ENCODE data around the gene GSDME.

GSDME gene

DNA sequence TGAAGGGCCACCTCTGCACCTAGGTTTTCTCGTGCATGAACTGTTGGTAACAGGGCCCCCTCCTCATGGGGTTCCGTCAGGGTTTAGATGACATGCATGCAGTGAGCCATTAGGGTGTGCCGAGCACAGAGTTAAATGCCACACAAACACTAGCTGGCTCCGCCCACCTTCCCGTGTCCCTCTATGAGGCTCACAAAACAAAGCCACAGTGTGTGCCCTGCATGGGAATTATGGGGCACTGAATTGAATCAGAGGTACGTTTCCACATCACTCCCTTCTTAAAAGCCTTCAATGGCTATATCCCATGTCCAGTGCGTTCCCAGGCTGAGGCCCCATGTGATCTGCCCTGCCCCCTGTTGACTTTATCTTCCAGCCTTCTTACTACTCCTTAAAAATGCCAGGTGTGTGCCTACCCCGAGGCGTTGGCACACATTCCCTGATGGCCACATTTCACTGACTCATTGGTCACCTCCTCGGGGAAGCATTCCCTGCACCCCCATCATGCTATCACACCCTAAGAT lies 35.7 kb downstream of the GSDME start:
- Histone ChIP-seq H2AFZ (ENCODE audit: low read depth) (no peak overlapping the region), H3K27ac (no peak overlapping the region), H4K20me1 (ENCODE audit: insufficient read depth) (no peaks in the 10 kb centered on the region), H3K9ac (no peak overlapping the region), H3K36me3 (ENCODE audit: insufficient read depth) (no peaks in the 10 kb centered on the region), H3K79me2 (ENCODE audit: insufficient read depth, low read depth) (no peaks in the 10 kb centered on the region), H3K4me2 (no peak overlapping the region), H3K4me3 (IDR thresholded peaks at IDR 0.05; ENCODE audit: insufficient read depth, low read depth, low read length) (no peak overlapping the region), H3K27me3 (ENCODE audit: insufficient read depth, low read depth) (no peaks in the 10 kb centered on the region), H3K4me1 (ENCODE audit: low read depth, poor library complexity, severe bottlenecking) (no peaks in the 10 kb centered on the region)
- TF ChIP-seq, protein P1, sequence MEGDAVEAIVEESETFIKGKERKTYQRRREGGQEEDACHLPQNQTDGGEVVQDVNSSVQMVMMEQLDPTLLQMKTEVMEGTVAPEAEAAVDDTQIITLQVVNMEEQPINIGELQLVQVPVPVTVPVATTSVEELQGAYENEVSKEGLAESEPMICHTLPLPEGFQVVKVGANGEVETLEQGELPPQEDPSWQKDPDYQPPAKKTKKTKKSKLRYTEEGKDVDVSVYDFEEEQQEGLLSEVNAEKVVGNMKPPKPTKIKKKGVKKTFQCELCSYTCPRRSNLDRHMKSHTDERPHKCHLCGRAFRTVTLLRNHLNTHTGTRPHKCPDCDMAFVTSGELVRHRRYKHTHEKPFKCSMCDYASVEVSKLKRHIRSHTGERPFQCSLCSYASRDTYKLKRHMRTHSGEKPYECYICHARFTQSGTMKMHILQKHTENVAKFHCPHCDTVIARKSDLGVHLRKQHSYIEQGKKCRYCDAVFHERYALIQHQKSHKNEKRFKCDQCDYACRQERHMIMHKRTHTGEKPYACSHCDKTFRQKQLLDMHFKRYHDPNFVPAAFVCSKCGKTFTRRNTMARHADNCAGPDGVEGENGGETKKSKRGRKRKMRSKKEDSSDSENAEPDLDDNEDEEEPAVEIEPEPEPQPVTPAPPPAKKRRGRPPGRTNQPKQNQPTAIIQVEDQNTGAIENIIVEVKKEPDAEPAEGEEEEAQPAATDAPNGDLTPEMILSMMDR (conservative IDR thresholded peaks at IDR 0.05; ENCODE audit: low read depth, low read length) = no peak

DNA sequence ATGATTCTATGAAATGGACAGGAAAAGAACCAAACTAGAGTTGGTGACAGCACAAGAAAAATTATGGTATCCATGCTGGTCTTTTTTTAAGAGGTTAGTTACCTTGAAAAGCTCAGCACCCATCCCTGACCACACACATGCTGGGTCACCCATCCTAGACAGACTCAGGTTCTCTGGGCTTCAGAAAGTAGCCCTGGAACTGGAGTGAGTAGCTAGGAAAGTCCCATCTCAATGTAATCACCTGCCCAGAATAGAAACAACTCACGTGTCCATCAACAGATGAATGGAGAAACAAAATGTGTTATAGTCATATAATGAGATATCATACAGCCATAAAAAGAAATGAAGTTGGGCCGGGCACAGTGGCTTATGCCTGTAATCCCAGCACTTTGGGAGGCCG lies 37.0 kb downstream of the GSDME start:
- Histone ChIP-seq H3K4me2 (no peak overlapping the region), H4K20me1 (ENCODE audit: insufficient read depth) (no peaks in the 10 kb centered on the region), H3K4me3 (IDR thresholded peaks at IDR 0.05; ENCODE audit: insufficient read depth, low read depth, low read length) (no peak overlapping the region), H3K79me2 (ENCODE audit: insufficient read depth, low read depth) (no peaks in the 10 kb centered on the region), H3K36me3 (ENCODE audit: insufficient read depth) (no peaks in the 10 kb centered on the region), H3K4me1 (ENCODE audit: low read depth, poor library complexity, severe bottlenecking) (no peaks in the 10 kb centered on the region), H3K27ac (no peak overlapping the region), H2AFZ (ENCODE audit: low read depth) (no peak overlapping the region), H3K27me3 (ENCODE audit: insufficient read depth, low read depth) (no peaks in the 10 kb centered on the region), H3K9ac (no peak overlapping the region)
- TF ChIP-seq, protein P1 (conservative IDR thresholded peaks at IDR 0.05; ENCODE audit: low read depth, low read length) = no peak

DNA sequence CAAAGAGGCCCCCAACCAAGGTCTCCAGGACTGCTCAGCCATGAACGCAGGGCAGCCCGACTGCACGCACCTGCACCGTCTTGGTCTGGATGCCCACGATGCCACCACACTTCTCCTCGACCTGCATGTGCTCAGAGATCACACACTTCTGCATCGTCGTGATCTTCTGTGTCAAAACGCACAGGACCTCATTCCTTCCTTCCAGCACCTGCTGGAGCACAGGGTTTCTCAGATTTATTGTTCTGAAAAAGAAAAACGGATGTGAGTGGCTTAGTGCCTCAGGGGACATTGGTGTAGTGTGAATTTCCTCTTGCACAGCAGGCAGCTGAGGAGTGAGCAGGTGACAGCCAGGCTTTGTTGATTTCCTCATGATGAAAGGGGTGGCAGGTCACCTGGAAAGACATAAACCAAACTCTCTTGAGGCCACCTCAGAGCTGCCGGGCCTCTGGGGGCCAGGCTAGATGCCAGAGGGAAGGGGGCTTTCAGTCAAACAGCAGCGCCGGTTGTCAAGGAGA lies 38.2 kb downstream of the GSDME start:
- no peaks in the 10 kb centered on the region for H3K27me3 ChIP-seq (ENCODE audit: insufficient read depth, low read depth)
- no peaks in the 10 kb centered on the region for H3K4me1 ChIP-seq (ENCODE audit: low read depth, poor library complexity, severe bottlenecking)

DNA sequence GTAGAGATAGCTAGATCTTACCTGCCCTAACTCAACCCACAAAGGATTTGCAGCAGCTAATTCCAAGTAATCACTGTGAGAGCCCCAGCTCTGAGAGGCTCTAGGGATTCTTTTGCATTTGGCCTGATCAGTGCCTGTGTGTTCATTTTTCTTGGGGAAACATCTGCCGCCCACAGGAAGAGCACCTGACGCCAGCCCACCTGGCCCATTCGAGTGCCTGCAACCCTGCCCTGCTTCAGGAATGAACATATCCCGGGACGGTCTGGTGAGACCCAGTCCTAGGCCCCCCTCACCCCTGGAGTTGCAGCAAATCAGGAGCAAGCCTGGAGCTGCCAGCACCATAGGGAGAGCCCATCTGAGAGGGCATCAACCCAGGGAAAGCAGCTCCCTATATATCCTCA lies 38.8 kb downstream of the GSDME start:
- Histone ChIP-seq H2AFZ (ENCODE audit: low read depth) (no peak overlapping the region), H3K9ac (no peak overlapping the region)

More for the DNA sequence above, 38.2 kb downstream of the GSDME start:
- Histone ChIP-seq H3K79me2 (ENCODE audit: insufficient read depth, low read depth) (no peaks in the 10 kb centered on the region), H3K9ac (no peak overlapping the region), H3K4me3 (IDR thresholded peaks at IDR 0.05; ENCODE audit: insufficient read depth, low read depth, low read length) (no peak overlapping the region), H3K4me2 (no peak overlapping the region), H2AFZ (ENCODE audit: low read depth) (no peak overlapping the region), H4K20me1 (ENCODE audit: insufficient read depth) (no peaks in the 10 kb centered on the region), H3K36me3 (ENCODE audit: insufficient read depth) (no peaks in the 10 kb centered on the region), H3K27ac (no peak overlapping the region)
- TF ChIP-seq, protein P1 (conservative IDR thresholded peaks at IDR 0.05; ENCODE audit: low read depth, low read length) = no peak

More for the DNA sequence above, 38.8 kb downstream of the GSDME start:
- Histone ChIP-seq H3K79me2 (ENCODE audit: insufficient read depth, low read depth) (no peaks in the 10 kb centered on the region), H3K4me2 (no peak overlapping the region), H3K4me1 (ENCODE audit: low read depth, poor library complexity, severe bottlenecking) (no peaks in the 10 kb centered on the region), H3K27me3 (ENCODE audit: insufficient read depth, low read depth) (no peaks in the 10 kb centered on the region), H3K36me3 (ENCODE audit: insufficient read depth) (no peaks in the 10 kb centered on the region), H3K4me3 (IDR thresholded peaks at IDR 0.05; ENCODE audit: insufficient read depth, low read depth, low read length) (no peak overlapping the region), H4K20me1 (ENCODE audit: insufficient read depth) (no peaks in the 10 kb centered on the region), H3K27ac (no peak overlapping the region)
- TF ChIP-seq, protein P1 (conservative IDR thresholded peaks at IDR 0.05; ENCODE audit: low read depth, low read length) = no peak

Measured in KMS-11 (cell line).